K562 (cell line): ENCODE data around the gene SAE1. TPM values are rescaled to one million over a fixed set of nuclear protein-coding genes. Genes with fewer than 3 reads are reported as not detected.

ENCODE experiments used
- ATAC-seq: fragments of 200-7000 bp; cut with Tn5 transposase; 3 replicates; pipeline ENCODE4 v1.9.1; 2020; ENCODE audit warnings: moderate library complexity
- BruUV-seq: library from RNA; stranded (reverse); fragments of 400-500 nt; replicated peaks from 2 replicates; lab custom pipeline; 2021; lab: Mats Ljungman, UMichigan
- CTCF ChIA-PET: fragments of 300-600 bp; formaldehyde crosslinking; extraction: SDS; loops from one replicate; lab custom pipeline; 2021; ENCODE audit warnings: low intra/inter-chr PET ratio; lab: Yijun Ruan, JAX
- POLR2A ChIA-PET: fragments of 300-600, 350-650 bp; sonication (Branson Sonifier 250); formaldehyde crosslinking; extraction: SDS; loops from one replicate; lab custom pipeline; 2021; ENCODE audit warnings: antibody characterized with exemption, inconsistent platforms; lab: Yijun Ruan, JAX
- DNase-seq, 4 experiments: peaks; one replicate each; pipeline versions ENCODE4 v3.0.0 to v3.0.0-alpha.2; 2011 to 2018; ENCODE audit warnings: low spot score in 3 of 4, mixed read lengths in 3 of 4; ENCODE audit errors: extremely low read depth in 1 of 4
- FAIRE-seq: peaks from 2 replicates; lab custom pipeline; 2011; peaks lifted over from hg19 to GRCh38; lab: Jason Lieb, UNC
- H2AFZ ChIP-seq: 2 replicates; pipeline ENCODE4 v1.6.0; 2011; ENCODE audit warnings: low read depth, low read length, control low read depth, inconsistent platforms
- H3K27ac ChIP-seq: fragments of 200-600 bp; 3 replicates; pipeline ENCODE4 v1.8.0; 2011; ENCODE audit warnings: low read depth, mild to moderate bottlenecking, control low read depth, inconsistent platforms, low read length, moderate library complexity, mixed read lengths; ENCODE audit errors: extremely low read depth
- H3K27me3 ChIP-seq, 2 experiments: fragments of 300-600 bp in 1 of 2; 2 replicates in 1 of 2; 3 replicates in 1 of 2; pipeline versions ENCODE4 v1.6.0 to v1.8.0; 2011; ENCODE audit warnings: inconsistent platforms in 2 of 2, low read length in 2 of 2, mild to moderate bottlenecking in 1 of 2, mixed read lengths in 1 of 2, moderate library complexity in 1 of 2; ENCODE audit not compliant: control insufficient read depth in 2 of 2, insufficient read depth in 2 of 2
- H3K36me3 ChIP-seq: fragments of 300-600 bp; 3 replicates; pipeline ENCODE4 v1.8.0; 2011; ENCODE audit warnings: mild to moderate bottlenecking, low read length, inconsistent platforms; ENCODE audit not compliant: control insufficient read depth, insufficient read depth
- H3K4me1 ChIP-seq, 2 experiments: fragments of 200-600 bp in 1 of 2; replicated peaks in 1 of 2; 2 replicates in 1 of 2; 3 replicates in 1 of 2; pipeline versions ENCODE4 v1.5.1 to v1.8.0; 2011; ENCODE audit warnings: inconsistent platforms in 2 of 2, low read length in 2 of 2, mild to moderate bottlenecking in 1 of 2, mixed read lengths in 1 of 2, moderate library complexity in 1 of 2; ENCODE audit not compliant: control insufficient read depth in 2 of 2, insufficient read depth in 2 of 2
- H3K4me2 ChIP-seq: 2 replicates; pipeline ENCODE4 v1.6.1; 2011; ENCODE audit warnings: low read length, control low read depth, inconsistent platforms, mixed read lengths; ENCODE audit not compliant: insufficient read depth
- H3K4me3 ChIP-seq: fragments of 200-600 bp; sonication (generic), shearing (Covaris generic); 2 replicates; pipeline ENCODE4 v1.5.1; 2016; ENCODE audit warnings: control low read depth, inconsistent platforms
- H3K79me2 ChIP-seq: fragments of 200-600 bp; 3 replicates; pipeline ENCODE4 v1.8.0; 2011; ENCODE audit warnings: low read length, inconsistent platforms; ENCODE audit not compliant: control insufficient read depth, insufficient read depth
- H3K9ac ChIP-seq, 2 experiments: 2 replicates each; pipeline versions ENCODE4 v1.6.0 to v1.6.1; 2011; ENCODE audit warnings: low read depth in 2 of 2, low read length in 2 of 2, control low read depth in 1 of 2, inconsistent platforms in 1 of 2, mild to moderate bottlenecking in 1 of 2, mixed read lengths in 1 of 2; ENCODE audit not compliant: insufficient read depth in 1 of 2
- H3K9me1 ChIP-seq: one replicate; pipeline ENCODE4 v1.6.0; 2011; ENCODE audit warnings: inconsistent platforms, mild to moderate bottlenecking, low read length, moderate library complexity; ENCODE audit not compliant: control insufficient read depth, insufficient read depth
- H3K9me3 ChIP-seq: replicated peaks from 2 replicates; pipeline ENCODE4 v1.5.1; 2011; ENCODE audit warnings: low read depth, low read length, inconsistent platforms; ENCODE audit not compliant: control insufficient read depth, insufficient read depth
- H4K20me1 ChIP-seq: replicated peaks from 2 replicates; pipeline ENCODE4 v1.6.1; 2011; ENCODE audit warnings: low read length, inconsistent platforms, mixed read lengths; ENCODE audit not compliant: control insufficient read depth, insufficient read depth
- ARID4B ChIP-seq: sonication (generic); formaldehyde crosslinking; IDR thresholded peaks from 2 replicates; pipeline ENCODE4 v1.8.0; 2022; ENCODE audit warnings: mild to moderate bottlenecking, missing genetic modification reagents
- ATF7 ChIP-seq: fragments of 450-650 bp; IDR thresholded peaks from 2 replicates; pipeline ENCODE4 v1.7.1; 2014; ENCODE audit warnings: mild to moderate bottlenecking, moderate library complexity
- CREB1 ChIP-seq, 2 experiments: sonication (generic) in 1 of 2; formaldehyde crosslinking in 1 of 2; IDR thresholded peaks; 2 replicates each; pipeline versions ENCODE4 v1.6.1 to v1.8.0; 2012 to 2022; ENCODE audit warnings: inconsistent platforms in 1 of 2, mild to moderate bottlenecking in 1 of 2, missing genetic modification reagents in 1 of 2, moderate library complexity in 1 of 2
- CREM ChIP-seq: IDR thresholded peaks from 2 replicates; pipeline ENCODE4 v1.6.1; 2014; ENCODE audit warnings: antibody characterized with exemption, low read depth
- CTBP1 ChIP-seq: fragments of 450-650 bp; IDR thresholded peaks from 2 replicates; pipeline ENCODE4 v1.6.1; 2016; ENCODE audit warnings: borderline replicate concordance
- GABPB1 ChIP-seq: sonication (generic); formaldehyde crosslinking; IDR thresholded peaks from 2 replicates; pipeline ENCODE4 v1.8.0; 2022; ENCODE audit warnings: mild to moderate bottlenecking, missing genetic modification reagents
- GATAD2A ChIP-seq: fragments of 450-650 bp; IDR thresholded peaks from 2 replicates; pipeline ENCODE4 v1.6.1; 2017
- GMEB1 ChIP-seq: fragments of 250-450 bp; sonication (Bioruptor Pico); IDR thresholded peaks from 2 replicates; pipeline ENCODE4 v1.4.0; 2020; ENCODE audit warnings: mild to moderate bottlenecking
- JUNB ChIP-seq: fragments of 450-650 bp; formaldehyde crosslinking; conservative IDR thresholded peaks from 2 replicates; pipeline ENCODE4 v1.4.0; 2020; ENCODE audit warnings: mild to moderate bottlenecking
- NBN ChIP-seq: fragments of 450-650 bp; IDR thresholded peaks from 2 replicates; pipeline ENCODE4 v1.6.1; 2016; ENCODE audit warnings: low read depth, mild to moderate bottlenecking
- PTBP1 ChIP-seq: fragments of 200-400 bp; formaldehyde crosslinking; IDR thresholded peaks from 2 replicates; pipeline ENCODE4 v1.6.1; 2017; ENCODE audit warnings: low read depth, low read length
- RCOR1 ChIP-seq, 2 experiments: IDR thresholded peaks; 2 replicates each; pipeline ENCODE4 v1.6.1; 2012; ENCODE audit warnings: low read depth in 2 of 2, low read length in 2 of 2, borderline replicate concordance in 1 of 2, improper control_type of control experiment in 1 of 2
- ZEB2 ChIP-seq: fragments of 450-650 bp; IDR thresholded peaks from 2 replicates; pipeline ENCODE4 v1.6.1; 2016
- ZNF121 ChIP-seq: sonication (generic); formaldehyde crosslinking; conservative IDR thresholded peaks from 2 replicates; pipeline ENCODE4 v1.8.0; 2022; ENCODE audit warnings: missing genetic modification reagents
- WGBS: fragments of 100-300 bp; shearing (Covaris generic); methylation state at CpG from one replicate; pipeline ENCODE4 v1.1.6; 2016; ENCODE audit warnings: low coverage, mixed read lengths; ENCODE audit not compliant: insufficient coverage; ENCODE audit errors: missing lambda C conversion rate; 5-methylcytosine and 5-hydroxymethylcytosine counted together
- in situ Hi-C: fragments of 300-500 bp; cut with MboI; formaldehyde crosslinking; loops from 4 replicates; pipeline ENCODE4 v1.15.0; 2018; ENCODE audit warnings: inconsistent platforms, mixed read lengths
- intact Hi-C: fragments of 100-400 bp; cut with micrococcal nuclease; formaldehyde crosslinking; loops from 2 replicates; pipeline ENCODE4 v1.14.2; 2022
- polyA plus RNA-seq, 8 experiments: library from polyadenylated mRNA; depleted of rRNA in 4 of 8; stranded (reverse) in 5 of 8; unstranded in 3 of 8; fragments of >200 nt; fragmentation: Nextera tagmentation in 2 of 8; fragmentation: Illumina TruSeq in 1 of 8; extraction: Ambion mirVana in 2 of 8; extraction: Trizol in 1 of 8; gene quantifications; 2 replicates each; pipeline versions ENCODE4 v1.2.1 to v1.2.3, GENCODE V29; 2011 to 2014; ENCODE audit warnings: inconsistent platforms in 1 of 8, missing spikeins in 1 of 8
- total RNA-seq, 7 experiments: library from RNA; depleted of rRNA in 6 of 7; stranded (reverse); fragments of >200 nt in 6 of 7; fragmentation: Illumina TruSeq in 2 of 7; extraction: Trizol in 2 of 7; gene quantifications; 2 replicates each; pipeline versions ENCODE4 v1.2.1 to v1.2.3, GENCODE V29; 2011 to 2021; ENCODE audit warnings: low replicate concordance in 1 of 7

The SAE1 gene
- total and polyA plus RNA-seq, 9 of the 15 experiments (the other 6 are each of a cell fraction or from before 2014, with no cell fraction given): 82.8 to 299 (median 217) TPM

- TF ChIP-seq CREM: no peak
Observed at GRCh38 chr19:47232422-47233211, 102.0 kb downstream of the SAE1 start (continued).

GRCh38 chr19:47236072-47236675 lies 105.5 kb downstream of the SAE1 start:
- FAIRE-seq (no peak), ATAC-seq (no peak), DNase-seq (peak in 1 of 4 experiments; percentile 46)
- H3K9ac ChIP-seq: peak overlapping the region in 1 of 2 experiments; percentile 82; a peak in 1 of 4 replicates
- H2AFZ ChIP-seq: 0 out of 2 replicates have a peak overlapping the region, but pooled peaks have one; percentile 9
- H3K36me3 ChIP-seq: no peaks in the 10 kb centered on the region
- no TSS peak for BruUV-seq
- WGBS: 16% methylated on average over 12 of the region's 12 CpGs
- H3K27ac ChIP-seq: no peak overlapping the region
- no peaks in the 10 kb centered on the region for H3K9me1 ChIP-seq
- ChIA-PET POLR2A (interaction anchor here (0.6 to 2.2 kb wide), 3 partner anchors 10 to 148 kb away, joined by 3 to 15 read pairs (median 3); no protein-coding TSS in a partner anchor), CTCF (no interaction called here)
- no peaks in the 10 kb centered on the region; a peak in 1 of 5 replicates for H3K27me3 ChIP-seq
- H3K4me3 ChIP-seq: no peak overlapping the region
- no peaks in the 10 kb centered on the region for H3K9me3 ChIP-seq
- H3K79me2 ChIP-seq: no peaks in the 10 kb centered on the region
- intact Hi-C loops (no loop called here), in situ Hi-C loops (no loop called here)
- H3K4me2 ChIP-seq: no peak overlapping the region
- H3K4me1 ChIP-seq: peaks cover 14 to 33% of the 10 kb centered on the region in 2 experiments
- no peaks in the 10 kb centered on the region for H4K20me1 ChIP-seq
- peak; percentile 81; the same call in 1 of the 2 replicates for TF ChIP-seq CTBP1
- TF ChIP-seq CREB1 (IDR thresholded peaks at IDR 0.05): no peak
- TF ChIP-seq CREB1 (CRISPR knock-in tag; IDR thresholded peaks at IDR 0.05): no peak
- TF ChIP-seq ATF7: no peak
- TF ChIP-seq NBN: no peak
- no peak for TF ChIP-seq GATAD2A
- no peak for TF ChIP-seq GABPB1 (CRISPR knock-in tag)
- TF ChIP-seq PTBP1: 0 out of 2 replicates have a peak, but pooled peaks have one; percentile 26
- TF ChIP-seq ZEB2: 0 out of 2 replicates have a peak, but pooled peaks have one; percentile 16
- peak in 1 of 2 experiments; percentile 46; a peak in 1 of 4 replicates for TF ChIP-seq RCOR1 (IDR thresholded peaks at IDR 0.05; ENCODE audit: borderline replicate concordance in 1 of 2, low read depth in 2 of 2, low read length in 2 of 2)
- no peak for TF ChIP-seq JUNB
- no peak for TF ChIP-seq ARID4B
- peak; percentile 35 for TF ChIP-seq ZNF121 (CRISPR knock-in tag)
- no peak for TF ChIP-seq GMEB1 (CRISPR knock-in tag)
